MG63 (cell line): ENCODE results near the gene AP2B1. TPM values are rescaled to one million over a fixed set of nuclear protein-coding genes. Genes with fewer than 3 reads are reported as not detected.

ENCODE experiments used
- DNase-seq: peaks from one replicate; pipeline ENCODE4 v3.0.0-alpha.2; 2020
- H3K27me3 ChIP-seq: fragments of 250-450 bp; sonication (Bioruptor Pico); 2 replicates; pipeline ENCODE4 v1.5.1; 2020; ENCODE audit warnings: mild to moderate bottlenecking, moderate library complexity
- H3K36me3 ChIP-seq: fragments of 250-450 bp; sonication (Bioruptor Pico); 2 replicates; pipeline ENCODE4 v1.5.1; 2020; ENCODE audit warnings: mild to moderate bottlenecking, moderate library complexity
- H3K4me3 ChIP-seq: fragments of 250-450 bp; sonication (Bioruptor Pico); 2 replicates; pipeline ENCODE4 v1.5.1; 2020; ENCODE audit warnings: mild to moderate bottlenecking, moderate library complexity
- H3K9me3 ChIP-seq: fragments of 250-450 bp; sonication (Bioruptor Pico); 2 replicates; pipeline ENCODE4 v1.5.1; 2020; ENCODE audit warnings: mild to moderate bottlenecking, moderate library complexity
- total RNA-seq: library from RNA; depleted of rRNA; stranded (reverse); fragments of >200 nt; shearing (Covaris generic); gene quantifications from 2 replicates; pipeline ENCODE4 v1.2.3, GENCODE V29; 2014; ENCODE audit warnings: low replicate concordance

Gene AP2B1
- total RNA-seq, 1 experiment from 2014 or later, result 52.9 TPM

GRCh38 chr17:35760587-35760986 lies 173.5 kb downstream of the AP2B1 start, which contains the start of gene C17orf50:
C17orf50 (plus strand) TSS chr17:35760887; CDS start chr17:35760942, 55 bp downstream.
- H3K4me3 ChIP-seq, result no peak within 1 kb of the TSS
- no peaks in the 10 kb centered on the region for H3K36me3 ChIP-seq
- no peak for DNase-seq
- H3K27me3 ChIP-seq, result no peaks in the 10 kb centered on the region; the same call in 1 of the 2 replicates
- no peaks in the 10 kb centered on the region for H3K9me3 ChIP-seq

- H3K36me3 ChIP-seq, result no peaks in the 10 kb centered on the region
- no peaks in the 10 kb centered on the region for H3K9me3 ChIP-seq
- DNase-seq, result no peak
- H3K27me3 ChIP-seq, result no peaks in the 10 kb centered on the region; the same call in 1 of the 2 replicates
- no peak overlapping the region for H3K4me3 ChIP-seq
Observed at GRCh38 chr17:35761601-35762000, 174.5 kb downstream of the AP2B1 start.

- Histone ChIP-seq H3K4me3 (peak overlapping the region; percentile 35), H3K36me3 (no peaks in the 10 kb centered on the region), H3K9me3 (no peaks in the 10 kb centered on the region), H3K27me3 (no peaks in the 10 kb centered on the region; the same call in 1 of the 2 replicates)
- no peak for DNase-seq
Observed at GRCh38 chr17:35763767-35764122, 176.6 kb downstream of the AP2B1 start.

- no peaks in the 10 kb centered on the region for H3K36me3 ChIP-seq
- DNase-seq, result peak; percentile 87
Observed at GRCh38 chr17:35764123-35764991, 177.2 kb downstream of the AP2B1 start.

GRCh38 chr17:35765086-35765710 lies 178.1 kb downstream of the AP2B1 start:
- H3K27me3 ChIP-seq, result no peaks in the 10 kb centered on the region; the same call in 1 of the 2 replicates
- no peak overlapping the region for H3K4me3 ChIP-seq
- no peaks in the 10 kb centered on the region for H3K9me3 ChIP-seq
- H3K36me3 ChIP-seq, result no peaks in the 10 kb centered on the region
- no peak for DNase-seq

More at GRCh38 chr17:35764123-35764991, 177.2 kb downstream of the AP2B1 start:
- no peaks in the 10 kb centered on the region for H3K9me3 ChIP-seq
- peak overlapping the region; percentile 35 for H3K4me3 ChIP-seq
- H3K27me3 ChIP-seq, result no peaks in the 10 kb centered on the region; the same call in 1 of the 2 replicates

- Histone ChIP-seq H3K4me3 (no peak overlapping the region), H3K27me3 (no peaks in the 10 kb centered on the region; the same call in 1 of the 2 replicates), H3K36me3 (no peaks in the 10 kb centered on the region), H3K9me3 (no peaks in the 10 kb centered on the region)
- no peak for DNase-seq
Observed at GRCh38 chr17:35765756-35766488, 178.8 kb downstream of the AP2B1 start.

GRCh38 chr17:35766489-35766877 lies 179.4 kb downstream of the AP2B1 start:
- H3K4me3 ChIP-seq, result no peak overlapping the region
- H3K36me3 ChIP-seq, result no peaks in the 10 kb centered on the region
- H3K27me3 ChIP-seq, result no peaks in the 10 kb centered on the region; the same call in 1 of the 2 replicates
- DNase-seq, result no peak
- H3K9me3 ChIP-seq, result no peaks in the 10 kb centered on the region

- no peaks in the 10 kb centered on the region; the same call in 1 of the 2 replicates for H3K27me3 ChIP-seq
- no peak overlapping the region for H3K4me3 ChIP-seq
- no peaks in the 10 kb centered on the region for H3K36me3 ChIP-seq
- DNase-seq, result peak; percentile 29
- H3K9me3 ChIP-seq, result no peaks in the 10 kb centered on the region
Observed at GRCh38 chr17:35766903-35767510, 179.9 kb downstream of the AP2B1 start.

GRCh38 chr17:35768797-35769196 lies 181.7 kb downstream of the AP2B1 start:
- Histone ChIP-seq H3K36me3 (no peaks in the 10 kb centered on the region), H3K9me3 (no peaks in the 10 kb centered on the region), H3K4me3 (no peak overlapping the region), H3K27me3 (no peaks in the 10 kb centered on the region; the same call in 1 of the 2 replicates)
- DNase-seq, result no peak

GRCh38 chr17:35769895-35770486 lies 182.9 kb downstream of the AP2B1 start:
- Histone ChIP-seq H3K4me3 (no peak overlapping the region), H3K27me3 (no peaks in the 10 kb centered on the region; the same call in 1 of the 2 replicates), H3K36me3 (no peaks in the 10 kb centered on the region), H3K9me3 (no peaks in the 10 kb centered on the region)
- DNase-seq, result no peak

- no peak overlapping the region for H3K4me3 ChIP-seq
- no peaks in the 10 kb centered on the region for H3K36me3 ChIP-seq
- no peak for DNase-seq
- H3K27me3 ChIP-seq, result no peaks in the 10 kb centered on the region
- no peaks in the 10 kb centered on the region for H3K9me3 ChIP-seq
Observed at GRCh38 chr17:35773129-35773528, 186.0 kb downstream of the AP2B1 start.

- DNase-seq, result no peak
- no peaks in the 10 kb centered on the region for H3K9me3 ChIP-seq
- H3K36me3 ChIP-seq, result no peaks in the 10 kb centered on the region
- no peaks in the 10 kb centered on the region for H3K27me3 ChIP-seq
- H3K4me3 ChIP-seq, result no peak overlapping the region
Observed at GRCh38 chr17:35773679-35774425, 186.7 kb downstream of the AP2B1 start.

GRCh38 chr17:35774499-35774898 lies 187.4 kb downstream of the AP2B1 start:
- H3K9me3 ChIP-seq, result no peaks in the 10 kb centered on the region
- H3K4me3 ChIP-seq, result no peak overlapping the region
- H3K36me3 ChIP-seq, result no peaks in the 10 kb centered on the region
- H3K27me3 ChIP-seq, result no peaks in the 10 kb centered on the region
- DNase-seq, result no peak

- DNase-seq, result no peak
- H3K4me3 ChIP-seq, result no peak overlapping the region
- H3K27me3 ChIP-seq, result no peaks in the 10 kb centered on the region
- no peaks in the 10 kb centered on the region for H3K36me3 ChIP-seq
- no peaks in the 10 kb centered on the region for H3K9me3 ChIP-seq
Observed at GRCh38 chr17:35775039-35775438, 187.9 kb downstream of the AP2B1 start.

- H3K9me3 ChIP-seq, result no peaks in the 10 kb centered on the region
- no peaks in the 10 kb centered on the region for H3K27me3 ChIP-seq
- H3K36me3 ChIP-seq, result no peaks in the 10 kb centered on the region
- no peak overlapping the region for H3K4me3 ChIP-seq
- no peak for DNase-seq
Observed at GRCh38 chr17:35775583-35775982, 188.5 kb downstream of the AP2B1 start.
